Caco-2 (cell line): ENCODE data around the gene FEM1C. TPM values are rescaled to one million over a fixed set of nuclear protein-coding genes. Genes with fewer than 3 reads are reported as not detected.

Source experiments
- BruUV-seq: library from RNA; stranded (reverse); fragments of 400-500 nt; replicated peaks from 2 replicates; lab custom pipeline; 2021; lab: Mats Ljungman, UMichigan
- CTCF ChIA-PET: fragments of 300-600 bp; sonication (Branson Sonifier 250); formaldehyde crosslinking; loops from one replicate; lab custom pipeline; 2022; ENCODE audit warnings: antibody characterized with exemption; lab: Charles Lee
- POLR2A ChIA-PET: fragments of 300-600 bp; sonication (Branson Sonifier 250); formaldehyde crosslinking; loops from one replicate; lab custom pipeline; 2022; ENCODE audit warnings: antibody characterized with exemption; lab: Charles Lee
- DNase-seq, 2 experiments: peaks; one replicate each; pipeline versions ENCODE4 v3.0.0 to v3.0.0-alpha.2; 2020 to 2022
- H3K27me3 ChIP-seq: replicated peaks from 2 replicates; pipeline ENCODE4 v1.6.0; 2011; ENCODE audit warnings: low read length; ENCODE audit not compliant: control insufficient read depth, insufficient read depth
- H3K36me3 ChIP-seq: 2 replicates; pipeline ENCODE4 v1.5.1; 2011; ENCODE audit warnings: low read length; ENCODE audit not compliant: control insufficient read depth, insufficient read depth
- H3K4me1 ChIP-seq: fragments of 250-450 bp; sonication (Bioruptor Pico); 2 replicates; pipeline ENCODE4 v1.5.1; 2020; ENCODE audit warnings: mild to moderate bottlenecking
- H3K4me3 ChIP-seq: 2 replicates; pipeline ENCODE4 v1.5.1; 2011; ENCODE audit warnings: low read depth, mild to moderate bottlenecking, control low read depth, low read length
- H3K9me3 ChIP-seq: fragments of 250-450 bp; sonication (Bioruptor Pico); 2 replicates; pipeline ENCODE4 v1.5.1; 2020; ENCODE audit warnings: mild to moderate bottlenecking, moderate library complexity
- H3K27ac Mint-ChIP-seq: one replicate; pipeline ENCODE4 v1.8.0; 2022; ENCODE audit warnings: mixed read lengths; ENCODE audit not compliant: unreplicated experiment
- H3K27me3 Mint-ChIP-seq: one replicate; pipeline ENCODE4 v1.8.0; 2022; ENCODE audit warnings: mixed read lengths; ENCODE audit not compliant: insufficient read depth, unreplicated experiment
- H3K36me3 Mint-ChIP-seq: one replicate; pipeline ENCODE4 v1.8.0; 2022; ENCODE audit warnings: mild to moderate bottlenecking, mixed read lengths; ENCODE audit not compliant: insufficient read depth, unreplicated experiment
- H3K4me1 Mint-ChIP-seq: one replicate; pipeline ENCODE4 v1.8.0; 2022; ENCODE audit warnings: low read depth, mixed read lengths; ENCODE audit not compliant: unreplicated experiment
- H3K4me3 Mint-ChIP-seq: one replicate; pipeline ENCODE4 v1.8.0; 2022; ENCODE audit warnings: mild to moderate bottlenecking, moderate library complexity, mixed read lengths; ENCODE audit not compliant: unreplicated experiment
- H3K9me3 Mint-ChIP-seq: one replicate; pipeline ENCODE4 v1.8.0; 2022; ENCODE audit warnings: mixed read lengths; ENCODE audit not compliant: unreplicated experiment
- intact Hi-C: fragments of 100-400 bp; cut with micrococcal nuclease; formaldehyde crosslinking; loops from one replicate; pipeline ENCODE4 v1.10.0; 2022; ENCODE audit not compliant: unreplicated experiment
- total RNA-seq: library from RNA; stranded (reverse); gene quantifications from 2 replicates; pipeline ENCODE4 v1.2.3, GENCODE V29; 2022
- TF ChIP-seq, protein P1 (sequence below), 2 experiments: fragments of 200-600 bp in 1 of 2; IDR thresholded peaks; 1 replicate in 1 of 2; 2 replicates in 1 of 2; pipeline versions ENCODE4 v1.5.1 to v1.8.0; 2011 to 2022; ENCODE audit warnings: antibody characterized with exemption in 1 of 2, control low read depth in 1 of 2, inconsistent platforms in 1 of 2, low read depth in 1 of 2, low read length in 1 of 2, mild to moderate bottlenecking in 1 of 2, moderate library complexity in 1 of 2; ENCODE audit not compliant: insufficient read depth in 1 of 2, severe bottlenecking in 1 of 2, unreplicated experiment in 1 of 2

The FEM1C gene
- total RNA-seq, 1 experiment from 2014 or later = 11.8 TPM

DNA sequence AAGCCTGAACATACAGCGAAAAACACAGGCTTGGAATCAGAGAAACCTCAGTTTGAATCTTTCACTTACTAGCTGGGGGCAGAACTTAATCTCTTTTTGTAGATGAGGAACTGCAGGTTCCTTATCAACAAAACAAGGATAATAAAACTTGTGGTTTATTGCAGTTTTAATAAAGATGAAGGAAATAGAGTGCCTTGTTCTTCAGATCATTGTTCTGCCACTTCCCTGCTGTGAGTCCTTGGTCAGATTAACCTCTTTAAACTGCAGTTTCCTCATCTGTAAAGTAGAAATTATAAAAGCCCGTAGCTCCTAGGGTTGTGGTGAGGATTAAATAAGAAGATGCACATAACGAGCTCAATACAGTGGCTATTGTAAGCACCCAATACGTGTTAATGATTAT lies 57.4 kb downstream of the FEM1C start:
- intact Hi-C loops = no loop called here
- no TSS peak for BruUV-seq
- H3K4me1 ChIP-seq = no peaks in the 10 kb centered on the region
- H3K9me3 ChIP-seq = no peaks in the 10 kb centered on the region
- TF ChIP-seq, protein P1, sequence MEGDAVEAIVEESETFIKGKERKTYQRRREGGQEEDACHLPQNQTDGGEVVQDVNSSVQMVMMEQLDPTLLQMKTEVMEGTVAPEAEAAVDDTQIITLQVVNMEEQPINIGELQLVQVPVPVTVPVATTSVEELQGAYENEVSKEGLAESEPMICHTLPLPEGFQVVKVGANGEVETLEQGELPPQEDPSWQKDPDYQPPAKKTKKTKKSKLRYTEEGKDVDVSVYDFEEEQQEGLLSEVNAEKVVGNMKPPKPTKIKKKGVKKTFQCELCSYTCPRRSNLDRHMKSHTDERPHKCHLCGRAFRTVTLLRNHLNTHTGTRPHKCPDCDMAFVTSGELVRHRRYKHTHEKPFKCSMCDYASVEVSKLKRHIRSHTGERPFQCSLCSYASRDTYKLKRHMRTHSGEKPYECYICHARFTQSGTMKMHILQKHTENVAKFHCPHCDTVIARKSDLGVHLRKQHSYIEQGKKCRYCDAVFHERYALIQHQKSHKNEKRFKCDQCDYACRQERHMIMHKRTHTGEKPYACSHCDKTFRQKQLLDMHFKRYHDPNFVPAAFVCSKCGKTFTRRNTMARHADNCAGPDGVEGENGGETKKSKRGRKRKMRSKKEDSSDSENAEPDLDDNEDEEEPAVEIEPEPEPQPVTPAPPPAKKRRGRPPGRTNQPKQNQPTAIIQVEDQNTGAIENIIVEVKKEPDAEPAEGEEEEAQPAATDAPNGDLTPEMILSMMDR (IDR thresholded peaks at IDR 0.05; ENCODE audit: insufficient read depth in 1 of 2, low read depth in 1 of 2, low read length in 1 of 2, severe bottlenecking in 1 of 2, unreplicated experiment in 1 of 2) = no peak
- Mint-ChIP-seq H3K4me1 (no peaks in the 10 kb centered on the region), H3K27ac (no peak overlapping the region), H3K27me3 (peaks cover 10% of the 10 kb centered on the region), H3K4me3 (no peak overlapping the region), H3K36me3 (no peaks in the 10 kb centered on the region), H3K9me3 (no peaks in the 10 kb centered on the region)
- H3K27me3 ChIP-seq = no peaks in the 10 kb centered on the region; the same call in 1 of the 2 replicates
- H3K36me3 ChIP-seq = no peaks in the 10 kb centered on the region
- CTCF ChIA-PET = no interaction called here
- POLR2A ChIA-PET = no interaction called here
- no peak for DNase-seq
- H3K4me3 ChIP-seq = no peak overlapping the region

DNA sequence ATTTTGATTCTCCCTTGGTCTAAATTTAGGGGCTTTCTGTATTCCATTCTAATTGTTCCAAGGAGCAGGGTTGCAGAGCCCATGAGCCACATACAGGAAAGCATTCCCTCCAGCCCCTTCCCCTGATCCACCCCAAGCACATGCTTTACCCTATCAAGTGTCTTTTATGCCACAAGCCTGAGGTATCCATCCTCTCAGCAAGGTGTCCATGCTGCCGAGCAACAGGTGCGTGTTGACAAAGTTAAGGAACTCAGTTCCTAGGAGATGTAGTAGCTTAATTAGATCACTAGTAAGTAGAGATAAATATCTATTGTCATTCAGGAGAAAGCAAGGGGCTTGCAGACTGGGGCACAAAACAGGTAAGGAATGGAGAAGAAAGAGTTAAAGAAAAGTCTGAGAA lies 57.8 kb downstream of the FEM1C start:
- POLR2A ChIA-PET = no interaction called here
- H3K36me3 ChIP-seq = no peaks in the 10 kb centered on the region
- DNase-seq = no peak
- H3K4me3 Mint-ChIP-seq = no peak overlapping the region
- intact Hi-C loops = no loop called here
- TF ChIP-seq, protein P1 (IDR thresholded peaks at IDR 0.05; ENCODE audit: insufficient read depth in 1 of 2, low read depth in 1 of 2, low read length in 1 of 2, severe bottlenecking in 1 of 2, unreplicated experiment in 1 of 2) = no peak
- peaks cover 10% of the 10 kb centered on the region for H3K27me3 Mint-ChIP-seq
- CTCF ChIA-PET = no interaction called here
- no peaks in the 10 kb centered on the region for H3K9me3 Mint-ChIP-seq
- no peaks in the 10 kb centered on the region for H3K9me3 ChIP-seq
- H3K4me1 Mint-ChIP-seq = no peaks in the 10 kb centered on the region
- no peak overlapping the region for H3K27ac Mint-ChIP-seq
- H3K4me3 ChIP-seq = no peak overlapping the region
- BruUV-seq = no TSS peak
- H3K36me3 Mint-ChIP-seq = no peaks in the 10 kb centered on the region
- no peaks in the 10 kb centered on the region for H3K27me3 ChIP-seq
- no peaks in the 10 kb centered on the region for H3K4me1 ChIP-seq

DNA sequence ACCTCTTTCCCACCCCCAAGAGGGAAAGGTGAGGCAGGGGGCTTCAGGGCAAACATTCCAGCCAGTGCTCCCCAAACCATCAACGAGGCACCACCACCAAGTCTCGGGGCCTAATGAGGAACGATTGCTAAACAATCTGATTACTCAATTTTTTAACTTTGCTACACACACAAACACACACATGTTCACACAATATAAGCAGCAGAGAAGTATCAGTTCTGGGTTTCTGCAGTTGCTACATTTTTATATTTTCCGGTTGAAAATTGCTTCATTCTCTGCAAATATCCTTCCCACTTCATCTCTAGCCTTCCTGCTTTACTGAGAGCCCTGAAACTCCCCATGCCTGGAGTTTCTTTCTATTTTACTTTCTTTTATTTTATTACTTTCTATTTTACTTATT lies 60.2 kb downstream of the FEM1C start:
- Mint-ChIP-seq H3K27ac (no peak overlapping the region), H3K4me1 (no peaks in the 10 kb centered on the region), H3K9me3 (no peaks in the 10 kb centered on the region), H3K36me3 (no peaks in the 10 kb centered on the region), H3K27me3 (peaks cover 10% of the 10 kb centered on the region), H3K4me3 (no peak overlapping the region)
- intact Hi-C loops = no loop called here
- Histone ChIP-seq H3K36me3 (no peaks in the 10 kb centered on the region), H3K9me3 (no peaks in the 10 kb centered on the region), H3K4me3 (no peak overlapping the region), H3K27me3 (no peaks in the 10 kb centered on the region), H3K4me1 (no peaks in the 10 kb centered on the region)
- no TSS peak for BruUV-seq
- ChIA-PET POLR2A (no interaction called here), CTCF (no interaction called here)
- TF ChIP-seq, protein P1 (IDR thresholded peaks at IDR 0.05; ENCODE audit: insufficient read depth in 1 of 2, low read depth in 1 of 2, low read length in 1 of 2, severe bottlenecking in 1 of 2, unreplicated experiment in 1 of 2) = no peak
- no peak for DNase-seq
